GM04503 (cell line): ENCODE data around the gene PPCS.
"Not testable (repeated sequence)": the region's sequence is repeated elsewhere in the genome, so short reads cannot be mapped to it uniquely, and the experiment has no call there.

Source experiments
- DNase-seq: peaks from one replicate; pipeline ENCODE4 v3.0.0-alpha.2; 2012; ENCODE audit warnings: low read depth

PPCS gene

DNA sequence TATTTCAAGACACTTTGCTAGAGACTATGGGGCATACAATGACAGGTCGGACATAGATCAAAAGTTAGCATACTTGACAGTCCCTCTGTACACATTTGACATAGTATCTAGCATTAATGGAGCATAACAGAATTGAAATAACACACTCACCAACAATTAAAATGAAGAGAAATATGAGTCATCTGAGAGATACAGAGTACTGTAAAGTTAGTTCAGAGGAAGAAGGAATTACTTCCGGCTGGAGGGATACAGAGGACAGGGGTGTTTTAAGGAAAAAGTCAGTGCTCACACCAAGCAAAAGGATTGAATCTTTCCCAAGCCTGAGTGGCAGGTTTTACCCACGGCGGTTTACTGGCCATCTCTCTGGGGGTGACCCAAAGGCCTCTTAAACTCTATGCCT is 3.0 kb upstream of the PPCS start:
- no peak for DNase-seq

DNA sequence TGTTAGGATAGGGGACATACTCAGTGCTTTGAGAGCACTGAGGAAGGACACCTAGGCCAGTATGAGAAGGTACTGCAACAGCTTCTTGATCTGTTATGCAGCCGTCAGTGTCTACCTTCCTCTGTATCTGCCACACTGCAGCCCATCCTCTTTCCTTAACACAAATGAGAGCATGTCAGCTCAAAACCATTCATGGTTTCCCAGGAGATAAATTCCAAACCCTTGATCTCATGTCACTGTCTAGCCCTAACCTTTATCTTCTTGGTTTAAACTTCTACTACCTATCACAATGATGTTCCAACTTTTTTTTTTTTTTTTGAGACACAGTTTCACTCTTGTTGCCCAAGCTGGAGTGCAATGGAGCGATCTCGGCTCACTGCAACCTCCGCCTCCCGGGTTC is 1.9 kb upstream of the PPCS start:
- DNase-seq: no peak

DNA sequence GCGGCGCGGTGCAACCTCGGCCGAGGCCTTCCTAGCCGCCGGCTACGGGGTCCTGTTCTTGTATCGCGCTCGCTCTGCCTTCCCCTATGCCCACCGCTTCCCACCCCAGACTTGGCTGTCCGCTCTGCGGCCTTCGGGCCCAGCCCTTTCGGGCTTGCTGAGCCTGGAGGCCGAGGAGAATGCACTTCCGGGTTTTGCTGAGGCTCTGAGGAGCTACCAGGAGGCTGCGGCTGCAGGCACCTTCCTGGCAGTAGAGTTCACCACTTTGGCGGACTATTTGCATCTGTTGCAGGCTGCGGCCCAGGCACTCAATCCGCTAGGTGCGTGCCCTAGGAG is 379 bp downstream of the PPCS start:
- peak; percentile 26 for DNase-seq

DNA sequence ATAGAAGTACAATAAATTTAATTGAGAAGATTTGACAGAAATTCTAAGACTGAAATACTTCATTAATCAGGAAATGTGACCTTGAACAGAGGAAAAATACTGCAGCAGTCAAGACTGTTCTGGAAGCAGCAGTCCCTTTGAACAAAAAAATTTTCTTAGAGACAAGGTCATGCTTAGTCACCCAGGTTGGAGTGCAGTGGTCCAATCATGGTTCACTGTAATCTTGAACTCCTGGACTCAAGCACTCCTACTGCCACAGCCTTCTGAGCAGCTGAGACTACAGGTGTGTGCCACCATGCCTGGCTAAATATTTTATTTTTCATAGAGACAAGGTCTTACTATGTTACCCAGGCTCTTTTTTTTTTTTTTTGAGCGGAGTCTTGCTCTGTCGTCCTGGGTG is 4.9 kb downstream of the PPCS start:
- DNase-seq: no peak

DNA sequence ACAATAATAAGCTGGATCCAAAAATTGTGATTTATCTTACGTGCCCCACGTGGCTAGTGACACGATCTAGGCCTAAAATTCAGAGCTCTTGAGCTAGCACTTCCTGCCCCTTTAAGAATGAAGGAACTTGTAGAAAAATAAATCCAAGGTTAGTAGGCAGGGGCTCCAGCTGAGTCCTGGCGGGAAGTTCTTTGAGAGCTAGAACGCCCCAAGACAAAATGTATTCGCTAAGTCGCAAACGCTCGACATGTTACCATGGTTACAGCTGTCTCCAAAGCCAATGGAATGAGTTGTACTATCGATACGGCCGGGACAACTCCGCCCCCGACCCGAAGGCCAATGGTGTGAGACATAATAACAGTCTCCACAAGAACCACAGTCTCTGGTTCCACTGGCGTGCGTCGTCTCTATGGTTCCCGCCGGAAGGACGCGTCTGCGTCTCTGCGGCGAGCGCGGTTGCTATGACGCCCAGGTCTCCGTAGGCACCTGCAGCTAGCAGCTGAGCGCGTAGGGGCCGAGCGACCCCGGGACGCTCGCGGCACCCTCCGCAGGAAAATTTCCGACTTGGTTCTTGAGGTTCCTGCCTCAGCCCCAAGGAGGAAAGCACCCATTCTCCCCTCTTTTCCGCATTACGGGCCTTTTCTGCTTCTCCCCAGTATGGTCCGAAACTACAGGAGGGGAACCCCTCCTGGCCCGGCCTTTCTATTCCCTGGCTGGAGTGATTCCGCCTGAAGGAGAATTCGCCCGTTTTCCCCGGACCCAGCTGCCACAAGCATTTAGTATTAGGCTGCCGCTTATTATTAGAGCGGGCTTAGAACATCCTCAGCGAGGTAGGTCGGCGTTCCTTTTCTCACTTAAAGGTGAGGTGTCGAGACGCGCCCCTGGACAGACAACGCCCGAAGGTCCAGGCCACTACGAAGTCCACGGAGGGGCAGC is 6.8 kb downstream of the PPCS start, which contains the start of gene CCDC30:
CCDC30 (plus strand) TSS at position 459 of the 936 bp plus-strand sequence. CDS start 17,266 bp downstream, outside the sequence.
- DNase-seq: peak; percentile 86

DNA sequence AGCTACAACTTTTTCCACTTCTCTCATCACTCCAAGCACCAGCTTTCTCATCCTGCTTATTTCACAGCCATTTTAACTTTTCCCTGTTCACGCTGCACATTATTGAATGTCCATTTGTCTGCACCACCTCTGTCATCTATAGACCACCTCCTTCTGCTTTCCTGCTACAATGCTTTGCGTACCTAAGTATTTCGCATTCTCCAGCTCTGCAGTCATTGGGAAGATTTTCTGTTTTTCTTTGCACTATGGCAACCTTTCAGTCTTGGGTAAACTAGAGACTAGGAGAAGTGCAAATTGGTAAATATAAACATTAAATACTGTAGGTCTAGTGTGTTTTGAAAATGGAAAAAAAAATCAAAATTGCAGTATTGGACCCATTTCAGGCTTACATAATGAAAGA is 7.6 kb downstream of the PPCS start:
- no peak for DNase-seq

DNA sequence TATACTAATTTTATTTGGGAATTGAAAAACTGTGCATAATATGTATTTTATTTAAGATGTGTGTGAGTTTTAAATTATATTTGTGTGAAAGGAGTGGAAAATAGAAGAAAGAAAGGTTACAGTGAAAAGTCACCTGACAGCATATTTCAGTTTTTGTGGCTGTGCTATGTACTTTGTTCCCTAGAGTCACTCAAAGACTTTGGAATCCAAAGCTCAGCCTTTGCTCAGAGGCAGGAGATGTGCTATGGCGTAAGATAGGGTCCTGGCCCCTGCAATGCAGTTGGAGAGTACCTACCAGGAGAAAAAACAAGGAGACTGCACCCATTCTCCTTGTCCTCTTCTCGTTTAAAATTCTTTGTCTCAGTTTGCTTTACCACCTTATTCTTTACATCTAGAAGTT is 9.7 kb downstream of the PPCS start:
- DNase-seq: no peak

DNA sequence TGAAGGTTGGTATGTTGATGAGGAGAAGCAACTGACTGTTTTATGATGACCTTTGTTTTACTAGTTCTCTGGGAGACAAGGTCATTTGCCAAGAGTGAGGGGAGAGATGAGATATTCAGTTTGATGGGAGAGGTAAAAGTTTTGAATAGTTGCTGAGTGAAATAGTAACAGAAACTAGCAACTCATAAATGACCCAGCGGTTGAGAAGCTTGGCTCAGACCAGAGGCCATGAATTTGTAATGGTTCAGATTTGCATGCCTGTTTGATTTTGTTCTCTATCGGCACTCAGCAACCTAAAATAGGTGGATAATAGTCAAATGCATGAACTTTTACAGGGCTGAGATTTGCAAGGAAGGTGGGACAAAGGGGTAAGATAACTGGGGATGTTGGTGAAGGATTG is 13.4 kb downstream of the PPCS start:
- DNase-seq: no peak

DNA sequence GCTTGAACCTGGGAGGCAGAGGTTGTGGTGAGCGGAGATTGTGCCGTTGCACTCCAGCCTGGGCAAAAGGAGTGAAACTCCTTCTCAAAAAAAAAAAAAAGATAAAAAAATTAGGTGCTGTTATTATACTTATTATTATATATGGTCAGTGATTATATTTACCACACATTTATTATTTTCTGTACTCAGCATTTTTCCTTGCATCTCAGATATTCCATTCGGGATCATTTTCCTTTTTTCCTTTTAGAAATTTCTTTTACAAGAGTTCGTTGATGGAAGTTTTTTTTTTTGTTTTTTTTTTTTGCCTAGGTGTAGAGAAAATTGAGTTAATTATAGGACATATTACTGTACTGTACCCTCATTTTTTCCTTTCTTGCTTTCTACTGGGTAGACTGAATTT is 20.3 kb downstream of the PPCS start:
- no peak for DNase-seq

DNA sequence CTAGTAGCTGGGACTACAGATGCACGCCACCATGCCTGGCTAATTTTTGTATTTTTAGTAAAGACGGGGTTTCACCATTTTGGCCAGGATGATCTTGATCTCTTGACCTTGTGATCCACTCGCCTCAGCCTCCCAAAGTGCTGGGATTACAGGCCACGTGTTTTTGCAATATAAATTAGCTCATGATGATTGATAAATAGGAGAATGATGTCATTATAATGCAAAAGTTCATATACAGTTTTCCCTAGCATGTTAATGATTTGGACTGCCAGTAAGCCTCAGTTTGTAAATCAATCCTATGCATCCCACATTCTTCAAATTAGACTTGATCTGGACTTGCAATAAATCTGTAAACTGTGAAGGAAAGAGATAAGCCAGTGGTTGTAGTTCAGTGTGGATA is 21.0 kb downstream of the PPCS start:
- DNase-seq: not testable (repeated sequence)

DNA sequence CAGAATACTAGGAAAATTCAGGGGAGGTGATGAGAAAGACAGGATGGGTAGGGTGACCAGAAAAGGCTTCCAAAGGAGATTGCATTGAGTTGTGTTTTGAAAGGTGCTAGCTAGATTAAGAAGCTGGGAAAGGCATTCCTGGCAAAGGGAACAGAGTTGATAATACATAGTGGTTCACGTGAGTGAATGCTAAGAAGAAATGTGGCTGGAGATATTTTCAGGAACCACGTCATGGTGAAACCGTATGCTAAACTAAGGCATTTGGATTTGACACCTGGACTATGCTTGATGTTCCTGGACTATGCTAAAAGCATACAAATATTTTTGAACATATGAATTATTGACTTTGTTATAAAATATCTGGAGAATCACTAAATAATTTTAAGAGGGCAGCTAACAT is 21.4 kb downstream of the PPCS start:
- DNase-seq: no peak

DNA sequence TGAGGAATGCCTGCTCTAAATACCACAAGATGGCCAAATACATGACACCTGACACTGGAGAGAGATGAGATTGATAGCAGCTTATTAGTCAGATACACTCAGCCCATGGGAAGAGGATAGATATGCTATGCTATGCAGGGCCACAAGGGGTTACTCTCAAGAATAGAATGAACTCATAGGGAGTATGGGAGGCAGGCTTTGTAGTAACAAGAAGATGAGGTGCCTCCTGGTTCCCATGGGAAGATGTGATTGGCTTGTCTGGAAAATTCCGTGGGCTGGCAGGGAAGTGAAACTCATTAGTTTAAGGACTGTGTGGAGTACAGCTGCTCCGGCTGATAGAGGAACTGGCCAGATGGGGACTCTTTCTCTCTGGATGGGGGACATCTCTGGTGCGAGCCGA is 23.3 kb downstream of the PPCS start:
- no peak for DNase-seq

DNA sequence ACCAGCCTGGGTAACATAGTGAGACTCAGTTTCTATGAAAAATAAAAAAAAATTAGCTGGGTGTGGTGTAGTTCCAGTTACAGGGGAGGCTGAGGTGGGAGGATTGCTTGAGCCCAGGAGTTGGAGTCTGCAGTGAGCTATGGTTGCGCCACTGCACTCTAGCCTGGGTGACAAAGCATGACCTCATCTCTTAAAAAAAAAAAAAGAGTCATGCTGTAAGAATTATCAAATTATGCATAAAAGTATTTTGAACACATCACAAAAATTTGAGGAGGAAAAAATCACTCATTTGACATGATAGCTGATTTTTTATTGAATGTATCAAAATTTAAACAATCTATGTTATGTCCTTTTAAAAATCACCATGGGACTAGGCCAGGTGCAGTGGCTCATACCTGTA is 24.6 kb downstream of the PPCS start:
- no peak for DNase-seq

DNA sequence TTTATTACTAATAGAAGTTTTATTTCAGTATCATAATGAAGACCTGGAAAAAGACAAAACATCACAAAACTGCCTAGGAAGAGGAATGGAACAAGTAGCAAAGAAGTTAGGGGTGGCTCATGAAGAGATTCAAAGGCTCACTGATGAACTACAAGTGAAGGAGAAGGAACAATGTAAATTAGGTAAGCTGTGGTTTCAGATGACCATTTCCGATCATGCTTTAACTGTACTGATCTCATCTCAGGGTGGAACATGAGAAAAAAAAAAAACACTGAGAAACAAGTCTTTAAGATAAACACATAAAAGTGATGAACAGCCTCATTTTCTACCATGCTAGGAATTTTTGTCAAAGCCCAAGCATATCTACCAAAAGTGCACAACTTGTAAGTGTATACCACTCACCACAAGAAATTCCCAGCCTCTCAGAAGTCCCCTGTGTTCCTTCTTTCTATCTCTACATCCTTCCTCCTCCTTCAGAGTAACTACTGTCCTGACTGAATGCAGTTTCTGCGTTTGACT is 26.4 kb downstream of the PPCS start:
- DNase-seq: no peak

DNA sequence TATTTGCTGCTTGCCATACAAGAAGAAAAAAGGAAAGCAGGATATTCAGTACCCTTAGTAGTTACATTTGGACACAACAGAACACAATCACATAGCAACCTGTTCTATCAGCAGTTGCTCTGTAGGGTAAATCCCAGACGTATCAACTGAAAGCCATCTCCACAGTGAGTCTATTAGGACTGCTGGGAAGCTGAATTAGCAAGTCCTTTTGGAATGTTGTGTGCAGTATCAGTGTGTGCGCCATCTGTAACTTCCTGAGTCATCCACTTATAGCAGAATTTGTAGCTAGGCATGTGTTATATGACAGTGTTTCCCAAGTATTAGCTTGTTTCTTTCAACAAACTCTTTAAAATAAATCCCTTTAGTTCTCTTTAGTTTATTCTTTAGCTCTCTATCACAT is 28.0 kb downstream of the PPCS start:
- peak; percentile 84 for DNase-seq

DNA sequence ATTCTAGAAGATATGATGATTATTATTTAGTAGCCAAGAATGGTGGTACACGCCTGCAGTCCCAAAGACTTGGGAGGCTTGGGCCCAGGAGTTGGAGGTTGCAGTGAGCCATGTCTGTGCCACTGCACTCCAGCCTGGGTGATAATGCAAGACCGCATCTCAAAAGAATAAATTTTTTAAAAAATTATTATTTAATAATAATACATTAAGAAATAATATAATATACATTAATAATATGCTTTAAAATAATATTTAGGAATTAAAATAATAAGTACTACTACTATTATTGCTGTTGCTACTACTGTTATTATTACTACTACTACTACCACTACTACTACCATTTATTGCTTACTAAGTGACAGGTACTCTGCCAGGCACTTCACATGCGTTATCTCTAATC is 33.9 kb downstream of the PPCS start:
- DNase-seq: no peak

DNA sequence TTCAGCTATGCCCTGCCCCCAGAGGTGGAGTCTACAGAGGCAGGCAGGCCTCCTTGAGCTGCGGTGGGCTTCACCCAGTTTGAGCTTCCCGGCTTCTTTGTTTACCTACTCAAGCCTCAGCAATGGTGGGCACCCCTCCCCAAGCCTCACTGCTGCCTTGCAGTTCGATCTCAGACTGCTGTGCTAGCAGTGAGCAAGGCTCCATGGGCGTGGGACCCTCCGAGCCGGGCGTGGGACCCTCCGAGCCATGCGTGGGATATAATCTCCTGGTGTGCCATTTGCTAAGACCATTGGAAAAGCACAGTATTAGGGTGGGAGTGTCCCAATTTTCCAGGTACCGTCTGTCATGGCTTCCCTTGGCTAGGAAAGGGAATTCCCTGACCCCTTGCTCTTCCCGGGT is 45.7 kb downstream of the PPCS start:
- not testable (repeated sequence) for DNase-seq

DNA sequence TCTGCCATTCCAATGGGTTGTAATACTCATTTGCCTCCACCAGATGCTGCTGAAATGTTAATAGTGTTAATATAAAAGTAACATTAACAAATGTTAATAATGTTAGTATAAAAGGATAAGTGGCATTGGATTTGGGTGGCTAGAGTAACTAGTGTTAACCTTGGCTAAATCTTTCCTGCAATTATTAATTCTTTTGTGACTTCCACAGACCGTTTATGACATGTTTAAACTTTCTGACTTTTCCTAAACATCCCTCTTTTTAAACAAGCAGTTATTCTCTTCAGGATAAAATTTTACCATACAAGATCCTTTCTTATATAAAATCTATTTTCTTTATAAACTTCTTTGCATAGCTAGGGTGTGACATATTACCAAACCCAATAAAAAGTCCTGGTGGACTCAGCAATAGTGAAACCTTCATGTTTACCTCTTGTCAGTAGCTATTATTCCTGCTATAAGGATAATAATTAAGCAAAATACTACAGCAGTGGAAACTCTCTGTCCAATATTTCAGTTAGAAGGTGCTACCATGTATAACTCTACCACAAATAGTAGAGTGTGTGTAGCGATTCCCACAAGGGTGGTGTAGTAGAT is 48.3 kb downstream of the PPCS start:
- DNase-seq: no peak

DNA sequence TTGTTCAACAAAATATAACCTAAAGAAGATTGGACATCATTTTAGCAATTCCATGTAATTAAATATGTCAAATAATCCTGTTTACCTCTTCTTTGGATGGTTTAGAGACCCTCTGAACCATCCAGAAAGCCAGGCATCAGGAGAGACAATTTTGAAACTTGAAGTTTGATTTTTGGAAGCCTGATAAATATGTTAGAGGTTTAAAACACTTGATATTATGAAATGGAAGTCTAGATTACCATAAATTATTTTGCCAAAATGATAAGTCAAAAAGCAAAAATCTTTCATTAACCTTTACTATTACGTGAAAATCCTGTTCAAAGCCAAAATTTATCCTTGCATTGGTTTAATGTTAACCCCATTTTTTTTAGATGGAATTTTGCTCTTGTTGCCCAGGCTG is 50.2 kb downstream of the PPCS start:
- DNase-seq: no peak
